HG03108 (cell line): ENCODE results near the gene PRDM16.

Experiments
- ATAC-seq: cut with Tn5 transposase; IDR thresholded peaks from one replicate; pipeline ENCODE4 v1.9.1; 2021; ENCODE audit warnings: moderate library complexity; ENCODE audit not compliant: unreplicated experiment

Gene PRDM16

GRCh38 chr1:3346478-3346877, 277.5 kb downstream of the PRDM16 start:
- no peak for ATAC-seq

GRCh38 chr1:3347257-3348020, 278.4 kb downstream of the PRDM16 start:
- ATAC-seq = no peak

- ATAC-seq = no peak
Measured at GRCh38 chr1:3348196-3348865, 279.3 kb downstream of the PRDM16 start.

- ATAC-seq = no peak
Measured at GRCh38 chr1:3349161-3349967, 280.4 kb downstream of the PRDM16 start.

GRCh38 chr1:3349968-3350299, 280.9 kb downstream of the PRDM16 start:
- no peak for ATAC-seq

GRCh38 chr1:3350506-3351261, 281.7 kb downstream of the PRDM16 start:
- ATAC-seq = no peak

GRCh38 chr1:3351449-3352298, 282.7 kb downstream of the PRDM16 start:
- ATAC-seq = no peak

- ATAC-seq = no peak
Measured at GRCh38 chr1:3352299-3352951, 283.4 kb downstream of the PRDM16 start.

GRCh38 chr1:3352952-3353331, 283.9 kb downstream of the PRDM16 start:
- no peak for ATAC-seq

GRCh38 chr1:3353876-3354275, 284.9 kb downstream of the PRDM16 start:
- ATAC-seq = no peak

- no peak for ATAC-seq
Measured at GRCh38 chr1:3355089-3355488, 286.1 kb downstream of the PRDM16 start.

GRCh38 chr1:3355894-3356826, 287.2 kb downstream of the PRDM16 start:
- no peak for ATAC-seq

- ATAC-seq = no peak
Measured at GRCh38 chr1:3356827-3357460, 287.9 kb downstream of the PRDM16 start.

- ATAC-seq = no peak
Measured at GRCh38 chr1:3357526-3358297, 288.7 kb downstream of the PRDM16 start.

GRCh38 chr1:3359351-3359750, 290.3 kb downstream of the PRDM16 start:
- ATAC-seq = no peak

GRCh38 chr1:3359756-3360440, 290.9 kb downstream of the PRDM16 start:
- ATAC-seq = no peak
